Fibroblast of villous mesenchyme (primary cell): ENCODE measurements around the gene HDAC3. TPM values are rescaled to one million over a fixed set of nuclear protein-coding genes. Genes with fewer than 3 reads are reported as not detected.

Source experiments
- DNase-seq: peaks from one replicate; pipeline ENCODE4 v3.0.0-alpha.2; 2010; ENCODE audit warnings: low read depth
- H3K4me3 ChIP-seq: 2 replicates; pipeline ENCODE4 v1.5.1; 2011; ENCODE audit warnings: low read depth, mild to moderate bottlenecking, low read length
- total RNA-seq: library from RNA; depleted of rRNA; stranded (reverse); fragments of >200 nt; gene quantifications from 2 replicates; pipeline ENCODE4 v1.2.3, GENCODE V29; 2012
- TF ChIP-seq, protein P1 (sequence below): IDR thresholded peaks from 2 replicates; pipeline ENCODE4 v1.5.1; 2012; ENCODE audit warnings: low read depth, mild to moderate bottlenecking, low read length; ENCODE audit not compliant: insufficient read depth

HDAC3 gene
- total RNA-seq, 1 donor = 53.5 TPM

DNA sequence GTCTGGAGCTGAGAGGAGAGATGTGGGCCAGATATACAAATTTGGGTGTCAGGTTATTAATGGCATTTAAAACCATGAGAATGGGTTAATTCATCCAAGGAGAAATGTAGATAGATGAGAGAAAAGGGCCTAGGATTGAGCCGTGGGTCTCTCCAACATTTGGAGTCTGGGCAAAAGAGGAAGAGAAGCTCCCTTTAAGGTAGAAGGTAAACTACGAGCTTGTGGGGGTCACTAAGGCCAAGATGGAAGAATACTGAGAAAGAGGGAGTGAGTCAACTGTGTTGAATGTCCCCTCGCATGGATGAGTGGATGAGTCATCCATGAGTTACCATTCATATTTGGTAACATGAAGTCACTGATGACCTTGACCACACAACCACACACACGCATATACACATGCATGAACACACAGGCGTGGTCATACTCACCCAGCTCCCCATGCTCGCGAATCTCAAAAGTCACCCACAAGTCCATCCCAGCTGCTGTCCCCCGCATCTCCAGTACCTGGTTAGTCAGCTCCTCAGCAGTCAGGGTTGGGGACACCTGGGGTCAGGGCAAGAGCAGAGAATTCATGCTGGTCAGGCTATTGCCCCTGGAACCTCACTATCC, 21.4 kb upstream of the HDAC3 start:
- DNase-seq = peak; percentile 75
- TF ChIP-seq, protein P1, sequence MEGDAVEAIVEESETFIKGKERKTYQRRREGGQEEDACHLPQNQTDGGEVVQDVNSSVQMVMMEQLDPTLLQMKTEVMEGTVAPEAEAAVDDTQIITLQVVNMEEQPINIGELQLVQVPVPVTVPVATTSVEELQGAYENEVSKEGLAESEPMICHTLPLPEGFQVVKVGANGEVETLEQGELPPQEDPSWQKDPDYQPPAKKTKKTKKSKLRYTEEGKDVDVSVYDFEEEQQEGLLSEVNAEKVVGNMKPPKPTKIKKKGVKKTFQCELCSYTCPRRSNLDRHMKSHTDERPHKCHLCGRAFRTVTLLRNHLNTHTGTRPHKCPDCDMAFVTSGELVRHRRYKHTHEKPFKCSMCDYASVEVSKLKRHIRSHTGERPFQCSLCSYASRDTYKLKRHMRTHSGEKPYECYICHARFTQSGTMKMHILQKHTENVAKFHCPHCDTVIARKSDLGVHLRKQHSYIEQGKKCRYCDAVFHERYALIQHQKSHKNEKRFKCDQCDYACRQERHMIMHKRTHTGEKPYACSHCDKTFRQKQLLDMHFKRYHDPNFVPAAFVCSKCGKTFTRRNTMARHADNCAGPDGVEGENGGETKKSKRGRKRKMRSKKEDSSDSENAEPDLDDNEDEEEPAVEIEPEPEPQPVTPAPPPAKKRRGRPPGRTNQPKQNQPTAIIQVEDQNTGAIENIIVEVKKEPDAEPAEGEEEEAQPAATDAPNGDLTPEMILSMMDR = no peak

DNA sequence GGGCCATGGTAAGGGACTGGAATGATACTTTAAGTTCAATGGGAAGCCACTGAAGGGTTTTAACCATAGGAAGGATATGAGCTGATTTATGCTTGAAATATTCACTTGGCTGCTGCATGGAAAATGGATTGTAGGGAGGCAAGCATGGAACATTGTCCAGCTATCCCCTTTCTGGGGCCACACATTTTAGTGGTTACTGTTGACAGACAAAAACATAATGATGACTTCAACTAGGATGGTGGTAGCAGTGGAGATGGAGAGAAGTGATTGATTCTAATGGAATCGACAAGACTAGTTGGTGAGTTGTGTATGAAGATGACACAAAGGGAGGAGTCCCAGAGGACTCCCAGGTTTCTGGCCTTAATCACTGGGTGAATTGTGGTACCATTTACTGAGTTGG, 20.8 kb upstream of the HDAC3 start:
- DNase-seq = no peak
- TF ChIP-seq, protein P1 = no peak
- H3K4me3 ChIP-seq = no peak overlapping the region

More for the DNA sequence above, 21.4 kb upstream of the HDAC3 start:
- H3K4me3 ChIP-seq = no peak overlapping the region

DNA sequence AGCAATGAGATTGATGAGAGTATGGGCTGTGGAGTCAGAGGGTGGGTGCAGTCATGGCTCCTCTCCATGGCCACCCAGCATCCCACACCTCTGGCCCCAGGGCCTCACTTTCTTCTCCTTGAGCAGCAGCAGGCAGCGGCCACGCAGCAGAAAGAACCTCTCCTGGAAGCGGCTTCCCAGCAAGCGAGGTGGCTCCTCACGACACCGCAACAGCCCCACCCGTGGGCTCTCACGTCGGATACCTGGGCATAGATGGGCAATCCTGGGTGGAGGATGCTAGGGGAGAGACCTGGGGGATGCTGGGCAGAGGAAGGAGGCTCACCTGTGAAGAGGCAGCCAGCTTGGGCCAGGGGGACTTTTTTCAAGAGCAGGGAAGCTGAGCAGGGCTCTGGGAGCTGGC, 19.7 kb upstream of the HDAC3 start:
- TF ChIP-seq, protein P1 = no peak
- H3K4me3 ChIP-seq = no peak overlapping the region
- no peak for DNase-seq

DNA sequence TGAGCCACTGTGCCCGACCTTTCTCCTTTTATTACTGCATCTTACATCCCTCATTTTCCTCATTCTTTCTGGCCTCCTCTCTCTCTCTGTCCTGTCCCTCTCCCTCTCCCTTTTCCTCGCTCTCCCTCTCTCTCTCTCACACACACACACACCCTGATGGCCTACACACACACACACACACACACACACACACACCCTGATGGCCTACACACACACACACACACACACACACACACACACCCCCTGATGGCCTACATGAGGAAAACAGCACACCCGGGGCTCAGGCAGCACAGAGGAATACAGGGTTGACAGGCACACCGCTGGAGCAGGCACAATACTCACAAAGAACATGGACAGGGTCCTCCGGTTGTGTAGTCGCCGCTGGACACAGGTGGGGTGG, 18.4 kb upstream of the HDAC3 start:
- TF ChIP-seq, protein P1 = no peak
- no peak overlapping the region for H3K4me3 ChIP-seq
- no peak for DNase-seq

DNA sequence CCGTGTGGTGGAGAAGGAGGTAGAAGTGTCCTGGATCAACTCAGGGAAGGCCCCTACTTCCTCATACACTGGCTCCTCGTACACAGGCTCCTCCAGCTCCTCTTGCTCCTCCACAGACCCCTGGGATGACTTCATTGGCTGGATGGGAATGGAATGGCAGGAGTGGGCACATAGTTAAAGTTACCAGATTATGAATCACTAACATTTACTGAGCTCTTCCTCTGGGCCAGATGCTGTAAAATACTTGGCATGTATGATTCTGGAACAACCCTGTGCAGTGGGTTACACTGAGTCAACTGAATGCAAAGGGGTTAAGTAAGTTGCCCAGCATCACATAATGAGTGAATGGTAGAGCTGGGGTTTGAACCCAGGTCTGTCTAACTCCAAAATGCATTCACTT, 17.6 kb upstream of the HDAC3 start:
- DNase-seq = peak; percentile 43
- TF ChIP-seq, protein P1 = no peak
- no peak overlapping the region for H3K4me3 ChIP-seq

DNA sequence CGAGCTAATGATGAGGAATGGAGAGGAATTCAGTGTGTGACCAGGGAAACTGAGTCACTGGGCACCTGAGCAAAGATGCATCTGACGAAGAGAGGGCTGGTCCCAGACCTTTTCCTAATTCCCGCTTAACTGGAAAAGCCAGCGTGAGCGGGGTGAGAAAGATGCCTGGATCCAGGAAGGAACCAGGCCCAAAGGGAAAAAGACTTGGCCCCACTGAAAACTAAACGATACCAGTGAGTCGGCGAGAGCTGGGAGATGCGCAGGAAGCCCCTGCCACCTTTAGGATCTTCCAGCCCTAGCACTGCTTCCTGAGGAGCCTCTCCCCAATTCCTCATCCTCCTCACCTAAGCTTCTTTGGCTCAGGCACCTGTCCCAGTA, 15.1 kb upstream of the HDAC3 start:
- no peak for DNase-seq
- H3K4me3 ChIP-seq = peak overlapping the region; percentile 87
- TF ChIP-seq, protein P1 = no peak
